Bronchial epithelial cell (primary cell): ENCODE measurements around the gene PTPRN2. TPM values are rescaled to one million over a fixed set of nuclear protein-coding genes. Genes with fewer than 3 reads are reported as not detected.

Experiments used
- DNase-seq: peaks from one replicate; pipeline ENCODE4 v3.0.0-alpha.2; 2010; ENCODE audit warnings: low read depth
- FAIRE-seq: peaks from 2 replicates; lab custom pipeline; 2011; peaks lifted over from hg19 to GRCh38; lab: Jason Lieb, UNC
- H3K27me3 ChIP-seq: 2 replicates; pipeline ENCODE4 v1.5.1; 2011; ENCODE audit warnings: low read length; ENCODE audit not compliant: control insufficient read depth, insufficient read depth
- H3K36me3 ChIP-seq: 2 replicates; pipeline ENCODE4 v1.5.1; 2011; ENCODE audit warnings: low read length; ENCODE audit not compliant: control insufficient read depth, insufficient read depth
- H3K4me3 ChIP-seq: 2 replicates; pipeline ENCODE4 v1.5.1; 2011; ENCODE audit warnings: mild to moderate bottlenecking, low read depth, low read length, control low read depth
- CTCF ChIP-seq: IDR thresholded peaks from 2 replicates; pipeline ENCODE4 v1.5.1; 2011; ENCODE audit warnings: mild to moderate bottlenecking, moderate library complexity, low read length, control low read depth, inconsistent platforms; ENCODE audit not compliant: insufficient read depth, severe bottlenecking
- total RNA-seq: library from RNA; depleted of rRNA; stranded (reverse); fragments of >200 nt; gene quantifications from 2 replicates; pipeline ENCODE4 v1.2.1, GENCODE V29; 2014

PTPRN2 gene
- total RNA-seq, 1 donor from 2014 or later: 1.1 TPM

GRCh38 chr7:157618091-157618726, 969.4 kb downstream of the PTPRN2 start:
- Histone ChIP-seq H3K4me3 (no peak overlapping the region), H3K27me3 (no peaks in the 10 kb centered on the region), H3K36me3 (no peaks in the 10 kb centered on the region)
- no peak for TF ChIP-seq CTCF
- FAIRE-seq: no peak
- DNase-seq: no peak

- FAIRE-seq (no peak), DNase-seq (no peak)
- H3K27me3 ChIP-seq: no peaks in the 10 kb centered on the region
- TF ChIP-seq CTCF: no peak
- H3K4me3 ChIP-seq: no peak overlapping the region
- H3K36me3 ChIP-seq: no peaks in the 10 kb centered on the region
Observed at GRCh38 chr7:157617401-157617800, 970.2 kb downstream of the PTPRN2 start.

GRCh38 chr7:157616931-157617330, 970.7 kb downstream of the PTPRN2 start:
- no peak for TF ChIP-seq CTCF
- H3K27me3 ChIP-seq: no peaks in the 10 kb centered on the region

GRCh38 chr7:157616426-157616825, 971.2 kb downstream of the PTPRN2 start:
- DNase-seq: no peak
- Histone ChIP-seq H3K27me3 (no peaks in the 10 kb centered on the region), H3K4me3 (no peak overlapping the region), H3K36me3 (no peaks in the 10 kb centered on the region)
- no peak for FAIRE-seq
- TF ChIP-seq CTCF: no peak

More at GRCh38 chr7:157616931-157617330, 970.7 kb downstream of the PTPRN2 start:
- DNase-seq (no peak), FAIRE-seq (no peak)
- H3K4me3 ChIP-seq: no peak overlapping the region
- H3K36me3 ChIP-seq: no peaks in the 10 kb centered on the region

- FAIRE-seq: no peak
- no peak overlapping the region for H3K4me3 ChIP-seq
- no peaks in the 10 kb centered on the region for H3K36me3 ChIP-seq
- no peaks in the 10 kb centered on the region for H3K27me3 ChIP-seq
- no peak for DNase-seq
- TF ChIP-seq CTCF: no peak
Observed at GRCh38 chr7:157615852-157616251, 971.8 kb downstream of the PTPRN2 start.

- TF ChIP-seq CTCF: no peak
- FAIRE-seq (no peak), DNase-seq (no peak)
- Histone ChIP-seq H3K4me3 (no peak overlapping the region), H3K27me3 (no peaks in the 10 kb centered on the region), H3K36me3 (no peaks in the 10 kb centered on the region)
Observed at GRCh38 chr7:157615101-157615817, 972.4 kb downstream of the PTPRN2 start.
